MV-4-11 (cell line): ENCODE measurements around the gene ANKRD29.

ENCODE experiments used
- DNase-seq: peaks from one replicate; lab custom pipeline; 2025; lab: John Stamatoyannopoulos, UW

ANKRD29 gene

GRCh38 chr18:23662309-23663263 lies at the start of gene ANKRD29:
TSS of gene ANKRD29 (minus strand) at chr18:23662911. CDS start at chr18:23662730, 181 bp downstream.
- peak; percentile 51 for DNase-seq

GRCh38 chr18:23712445-23712844 lies 49.7 kb upstream of the ANKRD29 start:
- DNase-seq = peak; percentile 33

- no peak for DNase-seq
Observed at GRCh38 chr18:23711426-23711825, 48.7 kb upstream of the ANKRD29 start.

GRCh38 chr18:23710946-23711345 lies 48.2 kb upstream of the ANKRD29 start:
- DNase-seq = no peak

GRCh38 chr18:23710068-23710527 lies 47.4 kb upstream of the ANKRD29 start:
- DNase-seq = no peak

- DNase-seq = no peak
Observed at GRCh38 chr18:23706971-23707640, 44.4 kb upstream of the ANKRD29 start.

- no peak for DNase-seq
Observed at GRCh38 chr18:23704806-23705205, 42.1 kb upstream of the ANKRD29 start.

- DNase-seq = no peak
Observed at GRCh38 chr18:23703987-23704384, 41.3 kb upstream of the ANKRD29 start.

- peak; percentile 41 for DNase-seq
Observed at GRCh38 chr18:23703057-23703986, 40.6 kb upstream of the ANKRD29 start.

GRCh38 chr18:23702606-23703005 lies 39.9 kb upstream of the ANKRD29 start:
- no peak for DNase-seq

GRCh38 chr18:23701544-23702064 lies 38.9 kb upstream of the ANKRD29 start:
- no peak for DNase-seq

- peak; percentile 53 for DNase-seq
Observed at GRCh38 chr18:23701017-23701416, 38.3 kb upstream of the ANKRD29 start.

GRCh38 chr18:23694637-23695430 lies 32.1 kb upstream of the ANKRD29 start:
- no peak for DNase-seq

GRCh38 chr18:23693846-23694245 lies 31.1 kb upstream of the ANKRD29 start:
- no peak for DNase-seq

GRCh38 chr18:23690505-23691068 lies 27.9 kb upstream of the ANKRD29 start:
- DNase-seq = no peak

GRCh38 chr18:23689616-23690504 lies 27.1 kb upstream of the ANKRD29 start:
- no peak for DNase-seq

GRCh38 chr18:23689031-23689615 lies 26.4 kb upstream of the ANKRD29 start, which contains the start of gene LAMA3:
TSS of gene LAMA3 (plus strand) at chr18:23689453. CDS start at chr18:23689684, 231 bp downstream.
- DNase-seq = peak; percentile 1

- no peak for DNase-seq
Observed at GRCh38 chr18:23688528-23688927, 25.8 kb upstream of the ANKRD29 start.
